Mesenchymal stem cell (in vitro differentiated cells and primary cell): ENCODE measurements around the gene ENDOG.

ENCODE experiments used
- DNase-seq: peaks from one replicate; pipeline ENCODE4 v3.0.0-alpha.2; 2013
- H2AFZ ChIP-seq: one replicate; pipeline ENCODE4 v1.6.1; 2013; ENCODE audit warnings: low read depth, mild to moderate bottlenecking, control low read depth, inconsistent platforms, low read length, moderate library complexity
- H2AK5ac ChIP-seq: 2 replicates; pipeline ENCODE4 v1.6.1; 2013; ENCODE audit warnings: low read length, moderate library complexity, mild to moderate bottlenecking, inconsistent platforms; ENCODE audit not compliant: severe bottlenecking
- H2BK120ac ChIP-seq: one replicate; pipeline ENCODE4 v1.6.1; 2013; ENCODE audit warnings: low read depth, mild to moderate bottlenecking, inconsistent platforms, low read length, moderate library complexity
- H2BK12ac ChIP-seq, 2 experiments: one replicate each; pipeline ENCODE4 v1.6.1; 2013; ENCODE audit warnings: inconsistent platforms in 2 of 2, low read length in 2 of 2, mild to moderate bottlenecking in 2 of 2, moderate library complexity in 2 of 2, control low read depth in 1 of 2
- H2BK15ac ChIP-seq: one replicate; pipeline ENCODE4 v1.6.1; 2013; ENCODE audit warnings: mild to moderate bottlenecking, low read depth, inconsistent platforms; ENCODE audit not compliant: poor library complexity, severe bottlenecking
- H2BK5ac ChIP-seq: 2 replicates; pipeline ENCODE4 v1.6.1; 2013; ENCODE audit warnings: low read depth, mild to moderate bottlenecking, low read length, control low read depth, inconsistent platforms; ENCODE audit not compliant: poor library complexity, severe bottlenecking
- H3K14ac ChIP-seq, 2 experiments: one replicate each; pipeline ENCODE4 v1.6.1; 2013; ENCODE audit warnings: inconsistent platforms in 2 of 2, low read length in 2 of 2, control low read depth in 1 of 2, mild to moderate bottlenecking in 1 of 2, moderate library complexity in 1 of 2
- H3K18ac ChIP-seq, 2 experiments: one replicate each; pipeline ENCODE4 v1.6.1; 2013; ENCODE audit warnings: inconsistent platforms in 2 of 2, low read length in 2 of 2, control low read depth in 1 of 2, low read depth in 1 of 2, mild to moderate bottlenecking in 1 of 2
- H3K23ac ChIP-seq, 2 experiments: one replicate each; pipeline ENCODE4 v1.6.1; 2013; ENCODE audit warnings: inconsistent platforms in 2 of 2, low read length in 2 of 2, mild to moderate bottlenecking in 2 of 2, moderate library complexity in 2 of 2, control low read depth in 1 of 2
- H3K27ac ChIP-seq: 2 replicates; pipeline ENCODE4 v1.5.1; 2013; ENCODE audit warnings: mild to moderate bottlenecking, moderate library complexity, low read length, control low read depth, inconsistent platforms; ENCODE audit not compliant: poor library complexity, severe bottlenecking
- H3K27me3 ChIP-seq, 2 experiments: 2 replicates each; pipeline versions ENCODE4 v1.6.1 to v1.7.0; 2013; ENCODE audit warnings: low read length in 2 of 2, mild to moderate bottlenecking in 2 of 2, moderate library complexity in 2 of 2, control low read depth in 1 of 2, inconsistent platforms in 1 of 2; ENCODE audit not compliant: control insufficient read depth in 1 of 2, insufficient read depth in 1 of 2
- H3K36me3 ChIP-seq, 2 experiments: 2 replicates each; pipeline versions ENCODE4 v1.6.1 to v1.7.0; 2013; ENCODE audit warnings: low read length in 2 of 2, control low read depth in 1 of 2, inconsistent platforms in 1 of 2, low read depth in 1 of 2, mild to moderate bottlenecking in 1 of 2; ENCODE audit not compliant: insufficient read depth in 2 of 2, control insufficient read depth in 1 of 2
- H3K4ac ChIP-seq, 2 experiments: one replicate each; pipeline ENCODE4 v1.6.1; 2013; ENCODE audit warnings: inconsistent platforms in 2 of 2, low read length in 2 of 2, mild to moderate bottlenecking in 2 of 2, moderate library complexity in 2 of 2, control low read depth in 1 of 2, low read depth in 1 of 2
- H3K4me1 ChIP-seq: 2 replicates; pipeline ENCODE4 v1.6.1; 2013; ENCODE audit warnings: low read depth, low read length, control low read depth; ENCODE audit not compliant: control insufficient read depth, insufficient read depth
- H3K4me2 ChIP-seq: 2 replicates; pipeline ENCODE4 v1.6.1; 2013; ENCODE audit warnings: low read length, mild to moderate bottlenecking, inconsistent platforms; ENCODE audit not compliant: poor library complexity, severe bottlenecking
- H3K4me3 ChIP-seq, 2 experiments: 2 replicates each; pipeline versions ENCODE4 v1.5.1 to v1.7.0; 2013; ENCODE audit warnings: low read length in 2 of 2, mild to moderate bottlenecking in 2 of 2, control low read depth in 1 of 2, low read depth in 1 of 2; ENCODE audit not compliant: insufficient read depth in 1 of 2
- H3K79me1 ChIP-seq: replicated peaks from 2 replicates; pipeline ENCODE4 v1.6.1; 2013; ENCODE audit warnings: mild to moderate bottlenecking, control low read depth, low read length, inconsistent platforms; ENCODE audit not compliant: poor library complexity, severe bottlenecking
- H3K9ac ChIP-seq: 2 replicates; pipeline ENCODE4 v1.7.0; 2013; ENCODE audit warnings: mild to moderate bottlenecking, low read length, moderate library complexity
- H3K9me3 ChIP-seq: 2 replicates; pipeline ENCODE4 v1.7.0; 2013; ENCODE audit warnings: mild to moderate bottlenecking, low read length; ENCODE audit not compliant: control insufficient read depth
- H4K8ac ChIP-seq: one replicate; pipeline ENCODE4 v1.6.1; 2013; ENCODE audit warnings: inconsistent platforms, mild to moderate bottlenecking, low read length, moderate library complexity
- H4K91ac ChIP-seq: one replicate; pipeline ENCODE4 v1.6.1; 2013; ENCODE audit warnings: mild to moderate bottlenecking, low read length, inconsistent platforms
- WGBS: methylation state at CpG from one replicate; pipeline ENCODE4 v1.1.7; 2013; ENCODE audit warnings: mixed read lengths; 5-methylcytosine and 5-hydroxymethylcytosine counted together

Gene ENDOG

GRCh38 chr9:128818839-128819715 is 777 bp downstream of the ENDOG start:
- H2BK15ac ChIP-seq: peak overlapping the region; percentile 84
- no peak overlapping the region for H2AK5ac ChIP-seq
- 5% methylated on average over 73 of the region's 90 CpGs for whole genome bisulfite sequencing
- H3K4ac ChIP-seq: peak overlapping the region; percentile 29 to 78
- peak overlapping the region; percentile 77 to 79 for H3K4me3 ChIP-seq
- no peak overlapping the region for H2BK5ac ChIP-seq
- H3K27ac ChIP-seq: no peak overlapping the region
- peak overlapping the region; percentile 84 for H3K9ac ChIP-seq
- H3K36me3 ChIP-seq: peaks cover 26 to 37% of the 10 kb centered on the region in 2 experiments
- H3K27me3 ChIP-seq: no peaks in the 10 kb centered on the region
- H4K91ac ChIP-seq: peak overlapping the region; percentile 72
- DNase-seq: peak; percentile 8
- H4K8ac ChIP-seq: peak overlapping the region; percentile 79
- peak overlapping the region; percentile 99 for H3K4me2 ChIP-seq
- H3K23ac ChIP-seq: peak overlapping the region in 1 of 2 experiments; percentile 97
- H3K9me3 ChIP-seq: no peaks in the 10 kb centered on the region
- peak overlapping the region in 1 of 2 experiments; percentile 57 for H2BK12ac ChIP-seq
- peak overlapping the region; percentile 78 for H2AFZ ChIP-seq
- peak overlapping the region; percentile 73 to 96 for H3K18ac ChIP-seq
- peaks cover 14% of the 10 kb centered on the region for H3K4me1 ChIP-seq
- peak overlapping the region; percentile 85 for H2BK120ac ChIP-seq
- H3K14ac ChIP-seq: peak overlapping the region in 1 of 2 experiments; percentile 89
- peaks cover 10% of the 10 kb centered on the region for H3K79me1 ChIP-seq

GRCh38 chr9:128819716-128820664 is 1.7 kb downstream of the ENDOG start:
- H3K14ac ChIP-seq: no peak overlapping the region
- H3K4me3 ChIP-seq: peak overlapping the region in 1 of 2 experiments; percentile 77

GRCh38 chr9:128820665-128821583 is 2.6 kb downstream of the ENDOG start:
- Histone ChIP-seq H3K79me1 (peaks cover 10% of the 10 kb centered on the region), H3K9ac (no peak overlapping the region), H3K4me3 (no peak overlapping the region), H2BK15ac (no peak overlapping the region), H4K91ac (no peak overlapping the region), H3K4ac (no peak overlapping the region), H2BK12ac (no peak overlapping the region), H3K18ac (no peak overlapping the region), H3K36me3 (peaks cover 43 to 55% of the 10 kb centered on the region in 2 experiments), H2BK120ac (no peak overlapping the region), H2AK5ac (no peak overlapping the region), H3K14ac (no peak overlapping the region), H3K9me3 (no peaks in the 10 kb centered on the region), H4K8ac (no peak overlapping the region), H3K27me3 (no peaks in the 10 kb centered on the region), H3K23ac (no peak overlapping the region), H3K4me2 (no peak overlapping the region), H2AFZ (no peak overlapping the region), H3K27ac (no peak overlapping the region), H2BK5ac (no peak overlapping the region), H3K4me1 (peaks cover 14% of the 10 kb centered on the region)
- 94% methylated on average over 24 of the region's 24 CpGs for WGBS
- DNase-seq: no peak

More at GRCh38 chr9:128819716-128820664, 1.7 kb downstream of the ENDOG start:
- Histone ChIP-seq H3K18ac (no peak overlapping the region), H3K36me3 (peaks cover 36 to 46% of the 10 kb centered on the region in 2 experiments), H4K91ac (no peak overlapping the region), H3K9me3 (no peaks in the 10 kb centered on the region), H2BK5ac (no peak overlapping the region), H2BK120ac (no peak overlapping the region), H3K9ac (peak overlapping the region; percentile 84), H3K27ac (no peak overlapping the region), H3K4me1 (peaks cover 14% of the 10 kb centered on the region), H2BK15ac (no peak overlapping the region), H3K4me2 (no peak overlapping the region), H2AFZ (no peak overlapping the region), H2AK5ac (no peak overlapping the region), H3K79me1 (peaks cover 10% of the 10 kb centered on the region), H3K27me3 (no peaks in the 10 kb centered on the region), H2BK12ac (peak overlapping the region; percentile 18 to 44), H3K4ac (no peak overlapping the region), H3K23ac (peak overlapping the region in 1 of 2 experiments; percentile 60), H4K8ac (peak overlapping the region; percentile 55)
- peak; percentile 80 for DNase-seq
- 72% methylated on average over 16 of the region's 18 CpGs for WGBS
